NB4 (cell line): ENCODE measurements around the gene MUSK.

Experiments
- DNase-seq: peaks from one replicate; pipeline ENCODE4 v3.0.0; 2010; ENCODE audit warnings: low read depth
- H3K4me3 ChIP-seq: one replicate; pipeline ENCODE4 v1.5.1; 2011; ENCODE audit warnings: mild to moderate bottlenecking, low read depth, low read length, moderate library complexity
- CTCF ChIP-seq: IDR thresholded peaks from one replicate; pipeline ENCODE4 v1.5.1; 2012; ENCODE audit warnings: low read depth, low read length
- MAX ChIP-seq: IDR thresholded peaks from 2 replicates; pipeline ENCODE4 v1.6.1; 2011; ENCODE audit warnings: low read depth, low read length
- MYC ChIP-seq: IDR thresholded peaks from 2 replicates; pipeline ENCODE4 v1.6.1; 2011; ENCODE audit warnings: low read depth, low read length
- POLR2A ChIP-seq: IDR thresholded peaks from 2 replicates; pipeline ENCODE4 v1.6.1; 2011; ENCODE audit warnings: mild to moderate bottlenecking; ENCODE audit not compliant: insufficient read length; ENCODE audit errors: extremely low read depth

MUSK gene

GRCh38 chr9:110775724-110776123 lies 107.1 kb downstream of the MUSK start:
- H3K4me3 ChIP-seq: no peak overlapping the region
- no peak for TF ChIP-seq MYC
- TF ChIP-seq POLR2A: no peak
- TF ChIP-seq CTCF: no peak
- no peak for TF ChIP-seq MAX
- no peak for DNase-seq

- no peak for TF ChIP-seq MAX
- TF ChIP-seq MYC: no peak
- no peak for TF ChIP-seq CTCF
- no peak for TF ChIP-seq POLR2A
- no peak for DNase-seq
- no peak overlapping the region for H3K4me3 ChIP-seq
These were observed 107.6 kb downstream of the MUSK start for GRCh38 chr9:110776221-110776620.

- no peak overlapping the region for H3K4me3 ChIP-seq
- TF ChIP-seq MYC (no peak), POLR2A (no peak), MAX (no peak), CTCF (no peak)
- no peak for DNase-seq
These were observed 108.7 kb downstream of the MUSK start for GRCh38 chr9:110777196-110777875.

GRCh38 chr9:110777876-110778215 lies 109.3 kb downstream of the MUSK start:
- TF ChIP-seq CTCF (no peak), MYC (no peak), MAX (no peak), POLR2A (no peak)
- DNase-seq: no peak
- no peak overlapping the region for H3K4me3 ChIP-seq

GRCh38 chr9:110782701-110783100 lies 114.1 kb downstream of the MUSK start:
- H3K4me3 ChIP-seq: no peak overlapping the region
- TF ChIP-seq MAX (no peak), MYC (no peak), CTCF (no peak), POLR2A (no peak)
- DNase-seq: no peak
